ENCODE results near the gene CAPSL. TPM values are rescaled to one million over a fixed set of nuclear protein-coding genes. Genes with fewer than 3 reads are reported as not detected.

The CAPSL gene
- total RNA-seq, 1 donor from 2014 or later = not detected

DNA sequence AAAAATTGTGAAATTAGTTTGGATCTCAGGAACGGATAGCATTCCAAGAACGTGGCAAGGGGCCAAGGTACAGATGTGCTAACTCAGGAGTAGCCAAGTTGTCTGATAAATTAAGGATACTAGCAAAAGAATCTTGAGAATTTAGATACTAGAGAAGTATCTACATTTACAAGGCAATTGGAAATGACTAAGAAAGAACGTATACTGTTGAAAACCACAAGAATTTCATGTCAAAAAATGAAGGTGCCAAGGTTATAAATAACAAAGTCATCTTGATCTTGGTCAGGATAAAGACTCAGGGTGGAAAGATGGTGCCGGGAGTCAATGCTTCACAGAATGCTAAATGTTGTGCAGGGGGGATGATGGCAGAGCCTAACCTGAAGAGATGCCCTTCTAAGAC, 19.2 kb downstream of the CAPSL start:
- Histone ChIP-seq H3K9ac (ENCODE audit: low read depth in 1 of 3, low read length in 3 of 3) (no peak overlapping the region), H3K36me3 (ENCODE audit: control insufficient read depth in 3 of 3, insufficient read depth in 3 of 3, low read length in 3 of 3) (no peaks in the 10 kb centered on the region), H3K4me1 (ENCODE audit: control insufficient read depth in 3 of 3, insufficient read depth in 3 of 3, low read length in 3 of 3) (no peaks in the 10 kb centered on the region), H3K9me3 (ENCODE audit: control insufficient read depth in 3 of 3, low read length in 3 of 3) (no peaks in the 10 kb centered on the region), H3K4me3 (ENCODE audit: low read length in 3 of 3) (no peak overlapping the region), H3K27me3 (ENCODE audit: control insufficient read depth in 3 of 3, insufficient read depth in 3 of 3, low read length in 3 of 3) (peaks cover 6 to 14% (median 13%) of the 10 kb centered on the region in 3 donors), H3K27ac (ENCODE audit: low read depth, low read length) (no peak overlapping the region)

DNA sequence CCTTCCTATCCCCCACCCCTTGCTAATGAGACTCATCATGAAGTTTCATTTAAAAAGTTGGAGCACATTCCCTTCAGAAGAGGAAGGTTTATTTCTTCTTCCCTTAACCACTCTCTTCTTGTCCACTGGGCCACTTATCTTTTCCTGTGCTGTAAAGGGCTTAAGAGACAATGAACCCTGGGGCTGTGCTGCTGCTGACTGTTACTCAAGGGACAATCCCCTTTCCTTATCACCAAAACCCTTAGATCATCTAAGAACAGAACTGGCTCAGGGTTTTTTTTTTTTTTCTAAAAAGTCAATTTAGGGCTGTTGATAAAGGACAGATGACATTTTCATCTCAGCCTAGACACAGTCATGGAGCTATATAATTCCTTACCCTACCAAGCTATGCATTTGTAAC, 29.6 kb downstream of the CAPSL start:
- no peaks in the 10 kb centered on the region for H3K4me1 ChIP-seq (ENCODE audit: control insufficient read depth in 3 of 3, insufficient read depth in 3 of 3, low read length in 3 of 3)
- no peak overlapping the region for H3K9ac ChIP-seq (ENCODE audit: low read depth in 1 of 3, low read length in 3 of 3)
- H3K9me3 ChIP-seq (ENCODE audit: control insufficient read depth in 3 of 3, low read length in 3 of 3) = no peaks in the 10 kb centered on the region
- no peak overlapping the region for H3K4me3 ChIP-seq (ENCODE audit: low read length in 3 of 3)
- H3K36me3 ChIP-seq (ENCODE audit: control insufficient read depth in 3 of 3, insufficient read depth in 3 of 3, low read length in 3 of 3) = no peaks in the 10 kb centered on the region
- H3K27me3 ChIP-seq (ENCODE audit: control insufficient read depth in 3 of 3, insufficient read depth in 3 of 3, low read length in 3 of 3) = no peaks in the 10 kb centered on the region
- H3K27ac ChIP-seq (ENCODE audit: low read depth, low read length) = no peak overlapping the region

DNA sequence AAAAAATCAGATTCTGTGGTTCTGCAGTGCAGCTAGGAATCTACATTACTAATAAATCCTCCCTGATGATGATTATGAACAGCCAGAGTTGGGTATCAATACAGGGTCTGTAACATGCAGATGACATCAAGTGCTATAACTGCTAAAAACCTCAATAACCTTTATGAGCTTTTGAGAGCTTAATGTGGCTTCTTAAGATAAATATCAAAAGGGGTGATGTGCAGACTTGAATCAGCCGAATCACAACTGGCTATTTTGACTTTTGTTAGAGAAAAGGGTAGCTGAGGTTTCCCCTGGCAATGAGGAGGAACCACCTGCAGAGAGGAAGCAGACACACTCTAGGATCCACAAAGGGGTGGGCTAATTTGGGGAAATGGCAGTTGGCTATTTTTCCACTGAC, 30.2 kb downstream of the CAPSL start:
- Histone ChIP-seq H3K4me1 (ENCODE audit: control insufficient read depth in 3 of 3, insufficient read depth in 3 of 3, low read length in 3 of 3) (no peaks in the 10 kb centered on the region), H3K36me3 (ENCODE audit: control insufficient read depth in 3 of 3, insufficient read depth in 3 of 3, low read length in 3 of 3) (no peaks in the 10 kb centered on the region), H3K27me3 (ENCODE audit: control insufficient read depth in 3 of 3, insufficient read depth in 3 of 3, low read length in 3 of 3) (no peaks in the 10 kb centered on the region), H3K9ac (ENCODE audit: low read depth in 1 of 3, low read length in 3 of 3) (no peak overlapping the region), H3K4me3 (ENCODE audit: low read length in 3 of 3) (no peak overlapping the region), H3K9me3 (ENCODE audit: control insufficient read depth in 3 of 3, low read length in 3 of 3) (no peaks in the 10 kb centered on the region), H3K27ac (ENCODE audit: low read depth, low read length) (no peak overlapping the region)

DNA sequence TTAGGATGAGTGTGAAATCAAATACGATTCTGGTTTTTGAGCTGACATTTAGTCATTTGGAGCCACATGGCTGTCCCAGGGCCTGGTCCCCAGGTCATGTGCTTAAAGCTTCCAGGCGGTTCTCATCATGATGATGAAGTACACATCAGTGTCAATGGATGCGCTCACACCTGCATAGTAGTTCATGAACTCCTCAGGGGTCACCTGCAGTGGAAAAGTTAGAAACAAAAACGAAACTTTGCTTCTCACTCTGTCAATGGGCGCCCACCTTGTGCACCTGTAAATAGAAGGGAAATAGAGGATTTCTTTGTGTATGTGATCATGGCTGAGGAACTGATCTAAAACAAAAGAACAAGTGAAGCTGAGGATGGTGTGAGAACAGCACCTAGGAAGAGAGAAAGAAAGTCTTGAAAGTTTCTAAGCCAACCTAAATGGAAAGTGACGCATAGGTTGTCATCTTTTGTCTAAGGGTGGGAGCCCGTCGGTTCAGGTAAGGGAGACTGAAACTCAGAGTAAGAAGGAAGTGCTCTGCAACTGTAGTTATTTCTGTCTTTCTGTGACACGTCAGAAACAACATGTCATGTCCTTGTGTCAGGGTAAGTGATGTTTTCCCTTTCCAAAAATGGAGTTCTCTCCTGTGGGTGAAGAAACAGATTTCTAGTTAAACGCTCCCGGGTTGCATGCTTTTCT, 33.8 kb downstream of the CAPSL start:
- no peak overlapping the region for H3K27ac ChIP-seq (ENCODE audit: low read depth, low read length)
- no peaks in the 10 kb centered on the region for H3K4me1 ChIP-seq (ENCODE audit: control insufficient read depth in 3 of 3, insufficient read depth in 3 of 3, low read length in 3 of 3)
- no peak overlapping the region for H3K9ac ChIP-seq (ENCODE audit: low read depth in 1 of 3, low read length in 3 of 3)
- H3K9me3 ChIP-seq (ENCODE audit: control insufficient read depth in 3 of 3, low read length in 3 of 3) = no peaks in the 10 kb centered on the region
- no peaks in the 10 kb centered on the region for H3K27me3 ChIP-seq (ENCODE audit: control insufficient read depth in 3 of 3, insufficient read depth in 3 of 3, low read length in 3 of 3)
- no peaks in the 10 kb centered on the region for H3K36me3 ChIP-seq (ENCODE audit: control insufficient read depth in 3 of 3, insufficient read depth in 3 of 3, low read length in 3 of 3)
- no peak overlapping the region for H3K4me3 ChIP-seq (ENCODE audit: low read length in 3 of 3)

DNA sequence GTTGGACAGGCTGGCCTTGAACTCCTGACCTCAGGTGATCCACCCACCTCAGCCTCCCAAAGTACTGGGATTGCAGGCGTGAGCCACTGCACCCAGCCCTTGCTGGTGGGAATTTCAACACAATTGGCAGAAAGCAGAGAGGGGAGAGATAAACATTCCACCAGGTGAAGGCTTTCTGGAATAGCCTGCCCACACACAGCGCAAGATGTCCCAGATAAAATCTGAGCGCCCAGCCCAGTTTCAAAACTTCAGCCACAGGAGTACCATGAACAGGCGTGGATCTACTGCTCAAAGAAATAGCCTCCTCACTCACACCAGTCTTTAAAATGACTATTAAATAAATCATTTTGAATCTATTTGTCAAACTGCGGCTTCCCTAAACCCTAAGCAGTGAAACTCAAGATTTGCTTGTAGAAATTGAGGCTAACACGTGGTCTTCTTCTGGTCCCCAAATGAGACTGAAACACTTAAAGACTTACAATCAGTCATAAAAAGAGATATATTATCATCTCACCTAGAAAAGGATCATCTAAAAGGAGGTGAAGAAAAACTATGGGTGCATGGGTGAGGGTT, 34.7 kb downstream of the CAPSL start:
- Histone ChIP-seq H3K4me1 (ENCODE audit: control insufficient read depth in 3 of 3, insufficient read depth in 3 of 3, low read length in 3 of 3) (no peaks in the 10 kb centered on the region), H3K9me3 (ENCODE audit: control insufficient read depth in 3 of 3, low read length in 3 of 3) (no peaks in the 10 kb centered on the region), H3K27ac (ENCODE audit: low read depth, low read length) (no peak overlapping the region), H3K4me3 (ENCODE audit: low read length in 3 of 3) (no peak overlapping the region), H3K36me3 (ENCODE audit: control insufficient read depth in 3 of 3, insufficient read depth in 3 of 3, low read length in 3 of 3) (no peaks in the 10 kb centered on the region), H3K9ac (ENCODE audit: low read depth in 1 of 3, low read length in 3 of 3) (no peak overlapping the region), H3K27me3 (ENCODE audit: control insufficient read depth in 3 of 3, insufficient read depth in 3 of 3, low read length in 3 of 3) (no peaks in the 10 kb centered on the region)

DNA sequence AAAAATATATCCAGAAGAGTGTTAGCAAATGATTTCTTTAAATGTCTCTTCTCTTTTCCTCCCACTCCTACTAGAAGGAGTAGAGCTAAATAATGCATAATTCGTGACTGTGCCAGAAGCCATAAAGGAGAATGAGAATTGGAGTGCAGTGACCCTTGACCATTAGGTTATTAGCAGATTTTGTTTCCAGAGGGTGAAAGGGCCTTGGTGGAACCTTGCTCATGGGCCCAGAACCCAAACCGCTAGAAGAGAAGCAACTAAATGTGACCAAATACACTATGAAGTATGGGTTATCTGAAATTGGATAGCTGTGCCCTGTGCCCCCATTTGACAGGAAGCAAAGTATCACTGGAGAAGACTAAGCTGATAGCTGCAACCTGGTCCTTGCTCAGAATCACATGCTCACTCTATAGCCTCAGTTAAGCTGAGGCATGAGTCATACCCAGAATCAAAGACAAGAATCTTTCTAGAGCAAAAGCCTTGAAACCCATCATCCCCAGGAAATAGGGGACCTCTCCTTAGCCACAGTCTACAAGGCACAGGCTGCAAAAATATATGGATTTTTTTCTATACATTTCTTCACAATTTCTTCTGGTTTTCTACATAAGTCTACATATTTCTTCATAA, 36.3 kb downstream of the CAPSL start:
- Histone ChIP-seq H3K9ac (ENCODE audit: low read depth in 1 of 3, low read length in 3 of 3) (no peak overlapping the region), H3K9me3 (ENCODE audit: control insufficient read depth in 3 of 3, low read length in 3 of 3) (no peaks in the 10 kb centered on the region), H3K4me3 (ENCODE audit: low read length in 3 of 3) (no peak overlapping the region), H3K4me1 (ENCODE audit: control insufficient read depth in 3 of 3, insufficient read depth in 3 of 3, low read length in 3 of 3) (no peaks in the 10 kb centered on the region), H3K27ac (ENCODE audit: low read depth, low read length) (no peak overlapping the region), H3K27me3 (ENCODE audit: control insufficient read depth in 3 of 3, insufficient read depth in 3 of 3, low read length in 3 of 3) (no peaks in the 10 kb centered on the region), H3K36me3 (ENCODE audit: control insufficient read depth in 3 of 3, insufficient read depth in 3 of 3, low read length in 3 of 3) (no peaks in the 10 kb centered on the region)

DNA sequence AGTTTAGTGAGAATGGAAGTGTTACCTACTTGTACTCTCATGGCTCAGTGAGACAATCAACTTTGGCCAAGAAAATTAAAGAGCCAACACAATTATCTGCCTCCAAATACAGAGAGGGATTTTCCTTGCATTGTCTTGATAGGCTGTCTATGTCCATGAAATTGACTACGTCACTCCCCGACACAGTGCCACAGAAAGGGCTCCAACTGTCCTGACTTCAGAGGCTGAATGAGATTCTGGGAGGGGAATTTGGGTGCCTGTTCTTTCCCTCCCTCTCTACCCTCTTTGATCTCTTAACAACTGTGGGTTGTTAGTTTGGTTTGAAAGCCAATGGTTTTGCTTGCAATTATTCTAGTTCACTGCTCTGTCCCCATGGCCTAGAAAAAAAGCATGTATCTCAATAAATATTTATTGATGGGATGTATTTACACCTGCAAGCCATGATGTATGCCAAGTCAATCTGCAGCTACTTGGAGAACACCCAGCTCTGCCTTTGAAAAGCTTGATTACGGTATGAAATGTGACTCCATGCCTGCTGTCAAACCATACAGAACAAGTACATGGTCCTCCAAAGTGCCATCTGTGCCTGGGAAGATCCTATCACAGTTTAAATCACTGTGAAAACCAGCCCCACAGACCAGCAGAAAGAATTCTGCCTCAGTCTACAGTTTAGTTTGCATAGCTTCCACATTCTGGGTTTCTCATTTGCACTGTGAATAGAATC, 37.3 kb downstream of the CAPSL start:
- no peak overlapping the region for H3K4me3 ChIP-seq (ENCODE audit: low read length in 3 of 3)
- no peaks in the 10 kb centered on the region for H3K27me3 ChIP-seq (ENCODE audit: control insufficient read depth in 3 of 3, insufficient read depth in 3 of 3, low read length in 3 of 3)
- no peak overlapping the region for H3K27ac ChIP-seq (ENCODE audit: low read depth, low read length)
- no peaks in the 10 kb centered on the region for H3K9me3 ChIP-seq (ENCODE audit: control insufficient read depth in 3 of 3, low read length in 3 of 3)
- H3K4me1 ChIP-seq (ENCODE audit: control insufficient read depth in 3 of 3, insufficient read depth in 3 of 3, low read length in 3 of 3) = no peaks in the 10 kb centered on the region
- no peak overlapping the region for H3K9ac ChIP-seq (ENCODE audit: low read depth in 1 of 3, low read length in 3 of 3)
- no peaks in the 10 kb centered on the region for H3K36me3 ChIP-seq (ENCODE audit: control insufficient read depth in 3 of 3, insufficient read depth in 3 of 3, low read length in 3 of 3)

DNA sequence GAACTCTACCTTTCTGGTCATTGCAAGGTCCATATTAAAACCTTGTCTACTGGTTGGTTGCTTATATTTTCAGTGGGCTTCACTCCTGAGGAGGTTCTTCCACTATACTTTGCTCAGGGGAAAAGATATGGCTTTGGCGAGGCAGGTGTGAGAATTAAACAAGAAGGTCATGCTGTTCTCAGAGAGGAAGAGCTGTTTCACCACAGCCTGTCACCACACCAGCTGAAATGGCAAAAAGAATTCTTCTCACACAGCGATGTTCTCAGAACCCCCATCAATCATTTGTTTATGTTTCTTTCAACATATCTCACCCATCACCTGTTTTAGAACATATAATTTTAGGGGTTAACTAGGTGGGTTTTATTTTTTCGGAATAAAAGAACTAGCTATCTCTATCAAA, 38.6 kb downstream of the CAPSL start:
- Histone ChIP-seq H3K36me3 (ENCODE audit: control insufficient read depth in 3 of 3, insufficient read depth in 3 of 3, low read length in 3 of 3) (no peaks in the 10 kb centered on the region), H3K9me3 (ENCODE audit: control insufficient read depth in 3 of 3, low read length in 3 of 3) (no peaks in the 10 kb centered on the region), H3K4me1 (ENCODE audit: control insufficient read depth in 3 of 3, insufficient read depth in 3 of 3, low read length in 3 of 3) (no peaks in the 10 kb centered on the region), H3K27ac (ENCODE audit: low read depth, low read length) (no peak overlapping the region), H3K27me3 (ENCODE audit: control insufficient read depth in 3 of 3, insufficient read depth in 3 of 3, low read length in 3 of 3) (no peaks in the 10 kb centered on the region), H3K9ac (ENCODE audit: low read depth in 1 of 3, low read length in 3 of 3) (no peak overlapping the region), H3K4me3 (ENCODE audit: low read length in 3 of 3) (no peak overlapping the region)

DNA sequence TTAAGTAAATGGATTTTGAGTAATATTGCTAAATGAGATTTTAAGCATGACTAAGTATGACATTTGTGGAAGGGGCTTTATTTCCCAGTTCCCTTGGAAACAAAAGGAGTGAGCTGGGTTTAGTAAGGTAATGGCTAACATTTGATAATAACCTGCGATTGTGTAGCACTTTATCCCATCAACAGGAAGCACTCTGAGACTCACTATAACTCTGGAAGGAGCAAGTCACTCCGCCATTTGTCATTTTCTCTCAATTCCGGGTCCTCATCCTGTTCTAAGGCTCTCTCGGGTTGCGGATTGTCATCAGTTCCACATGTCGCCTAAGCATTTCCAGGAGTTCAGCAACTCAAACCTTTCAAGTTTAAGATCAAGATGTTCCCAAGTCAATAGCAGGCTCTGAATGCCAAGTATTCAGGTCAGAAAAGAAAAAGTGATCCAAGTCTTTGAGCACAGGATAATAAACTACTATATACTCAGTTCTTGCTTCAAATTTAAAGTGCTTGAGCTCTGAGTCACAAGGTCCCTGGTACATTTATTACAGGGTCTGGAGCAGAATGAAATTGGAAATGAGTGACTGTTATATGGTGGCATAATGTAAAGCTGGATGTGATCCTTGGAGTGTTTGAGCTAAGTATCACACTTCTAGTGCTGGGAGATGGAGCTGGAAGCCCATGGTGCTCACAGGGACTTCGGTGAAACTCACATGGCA, 39.3 kb downstream of the CAPSL start:
- Histone ChIP-seq H3K4me3 (ENCODE audit: low read length in 3 of 3) (no peak overlapping the region), H3K9ac (ENCODE audit: low read depth in 1 of 3, low read length in 3 of 3) (no peak overlapping the region), H3K9me3 (ENCODE audit: control insufficient read depth in 3 of 3, low read length in 3 of 3) (no peaks in the 10 kb centered on the region), H3K36me3 (ENCODE audit: control insufficient read depth in 3 of 3, insufficient read depth in 3 of 3, low read length in 3 of 3) (no peaks in the 10 kb centered on the region), H3K27me3 (ENCODE audit: control insufficient read depth in 3 of 3, insufficient read depth in 3 of 3, low read length in 3 of 3) (no peaks in the 10 kb centered on the region), H3K27ac (ENCODE audit: low read depth, low read length) (no peak overlapping the region), H3K4me1 (ENCODE audit: control insufficient read depth in 3 of 3, insufficient read depth in 3 of 3, low read length in 3 of 3) (no peaks in the 10 kb centered on the region)

Data from skeletal muscle tissue (tissue), 4 donors.